Liver (tissue), 9 donors: ENCODE data around the gene STUM. TPM values are rescaled to one million over a fixed set of nuclear protein-coding genes. Genes with fewer than 3 reads are reported as not detected.

Experiments used
- DNase-seq: peaks from one replicate; pipeline ENCODE4 v3.0.0-alpha.2; 2017; ENCODE audit warnings: low spot score
- H3K27ac ChIP-seq, 2 donors: one replicate each; pipeline ENCODE4 v1.7.0; 2013; ENCODE audit warnings: inconsistent platforms in 2 of 2, low read length in 2 of 2, control low read depth in 1 of 2, low read depth in 1 of 2, mild to moderate bottlenecking in 1 of 2
- H3K27me3 ChIP-seq, 4 donors: one replicate each; pipeline versions ENCODE4 v1.6.1 to v1.7.0; 2013; ENCODE audit warnings: low read length in 3 of 4, inconsistent platforms in 1 of 4, mild to moderate bottlenecking in 1 of 4, moderate library complexity in 1 of 4; ENCODE audit not compliant: control insufficient read depth in 4 of 4, insufficient read depth in 4 of 4
- H3K36me3 ChIP-seq, 4 donors: one replicate each; pipeline versions ENCODE4 v1.6.1 to v1.7.0; 2013; ENCODE audit warnings: low read length in 3 of 4, mild to moderate bottlenecking in 3 of 4, low read depth in 1 of 4, moderate library complexity in 1 of 4; ENCODE audit not compliant: control insufficient read depth in 4 of 4, insufficient read depth in 3 of 4
- H3K4me1 ChIP-seq, 4 donors: one replicate each; pipeline versions ENCODE4 v1.6.1 to v1.7.0; 2013; ENCODE audit warnings: low read length in 3 of 4, mild to moderate bottlenecking in 3 of 4, moderate library complexity in 1 of 4; ENCODE audit not compliant: control insufficient read depth in 4 of 4, insufficient read depth in 4 of 4
- H3K4me3 ChIP-seq, 3 donors: one replicate each; pipeline versions ENCODE4 v1.6.1 to v1.7.0; 2013; ENCODE audit warnings: low read length in 3 of 3, control low read depth in 1 of 3, low read depth in 1 of 3, mild to moderate bottlenecking in 1 of 3
- H3K9ac ChIP-seq, 2 donors: one replicate each; pipeline ENCODE4 v1.7.0; 2013; ENCODE audit warnings: low read length in 2 of 2, mild to moderate bottlenecking in 2 of 2, moderate library complexity in 2 of 2, control low read depth in 1 of 2, low read depth in 1 of 2
- H3K9me3 ChIP-seq, 4 donors: one replicate each; pipeline versions ENCODE4 v1.6.1 to v1.7.0; 2013; ENCODE audit warnings: low read length in 3 of 4; ENCODE audit not compliant: control insufficient read depth in 4 of 4
- EGR1 ChIP-seq, 2 donors: IDR thresholded peaks; 2 replicates each; pipeline ENCODE4 v1.6.1; 2016 to 2018; ENCODE audit warnings: antibody characterized with exemption in 2 of 2, low read depth in 2 of 2
- FOXA1 ChIP-seq: IDR thresholded peaks from 2 replicates; pipeline ENCODE4 v1.6.1; 2016; ENCODE audit warnings: antibody characterized with exemption
- FOXA2 ChIP-seq: IDR thresholded peaks from 2 replicates; pipeline ENCODE4 v1.6.1; 2016; ENCODE audit warnings: antibody characterized with exemption
- GABPA ChIP-seq, 2 donors: IDR thresholded peaks in 1 of 2; conservative IDR thresholded peaks in 1 of 2; 2 replicates each; pipeline ENCODE4 v1.6.1; 2016; ENCODE audit warnings: antibody characterized with exemption in 2 of 2, mild to moderate bottlenecking in 1 of 2, moderate library complexity in 1 of 2
- HNF4A ChIP-seq, 2 donors: conservative IDR thresholded peaks; 2 replicates each; pipeline ENCODE4 v1.6.1; 2016; ENCODE audit warnings: antibody characterized with exemption in 2 of 2, mild to moderate bottlenecking in 2 of 2
- HNF4G ChIP-seq: IDR thresholded peaks from 2 replicates; pipeline ENCODE4 v1.6.1; 2016; ENCODE audit warnings: antibody characterized with exemption
- JUND ChIP-seq, 2 donors: IDR thresholded peaks; 2 replicates each; pipeline ENCODE4 v1.6.1; 2016; ENCODE audit warnings: antibody characterized with exemption in 2 of 2
- NR2F2 ChIP-seq: IDR thresholded peaks from 2 replicates; pipeline ENCODE4 v1.6.1; 2016; ENCODE audit warnings: antibody characterized with exemption
- RAD21 ChIP-seq, 2 donors: IDR thresholded peaks; 2 replicates each; pipeline ENCODE4 v1.6.1; 2016; ENCODE audit warnings: antibody characterized with exemption in 2 of 2, mild to moderate bottlenecking in 2 of 2
- RXRA ChIP-seq, 2 donors: IDR thresholded peaks; 2 replicates each; pipeline ENCODE4 v1.6.1; 2017 to 2018; ENCODE audit warnings: antibody characterized with exemption in 2 of 2, mild to moderate bottlenecking in 1 of 2
- SP1 ChIP-seq: IDR thresholded peaks from 2 replicates; pipeline ENCODE4 v1.6.1; 2018; ENCODE audit warnings: antibody characterized with exemption, mild to moderate bottlenecking
- YY1 ChIP-seq: IDR thresholded peaks from 2 replicates; pipeline ENCODE4 v1.6.1; 2016; ENCODE audit warnings: antibody characterized with exemption, mild to moderate bottlenecking
- WGBS: extraction: QIAGEN DNeasy Blood & Tissue Kit; methylation state at CpG from one replicate; pipeline ENCODE4 v1.1.7; 2013; 5-methylcytosine and 5-hydroxymethylcytosine counted together
- polyA plus RNA-seq, 2 donors: library from polyadenylated mRNA; stranded (reverse) in 1 of 2; unstranded in 1 of 2; fragments of 200-250 nt in 1 of 2; fragments of >200 nt in 1 of 2; fragmentation: Nextera tagmentation in 1 of 2; extraction: Ambion mirVana in 1 of 2; gene quantifications; one replicate each; pipeline versions ENCODE4 v1.2.1 to v1.2.3, GENCODE V29; 2013 to 2015
- total RNA-seq, 2 donors: library from RNA; depleted of rRNA; stranded (reverse); fragments of >200 nt; gene quantifications; one replicate each; pipeline ENCODE4 v1.2.3, GENCODE V29; 2014
- TF ChIP-seq, protein P1 (sequence below): IDR thresholded peaks from 2 replicates; pipeline ENCODE4 v1.6.1; 2016; ENCODE audit warnings: antibody characterized with exemption, mild to moderate bottlenecking
- TF ChIP-seq, protein P2 (sequence below): fragments of 150-350 bp; IDR thresholded peaks from 2 replicates; pipeline ENCODE4 v1.5.1; 2017; ENCODE audit warnings: improper control_type of control experiment, low read depth, low read length; ENCODE audit not compliant: missing input control
- TF ChIP-seq, protein P3 (sequence below): IDR thresholded peaks from 2 replicates; pipeline ENCODE4 v1.6.1; 2016; ENCODE audit warnings: antibody characterized with exemption
- TF ChIP-seq, protein P4 (sequence below): IDR thresholded peaks from 2 replicates; pipeline ENCODE4 v1.6.1; 2016; ENCODE audit warnings: antibody characterized with exemption
- TF ChIP-seq, protein P5 (sequence below): IDR thresholded peaks from 2 replicates; pipeline ENCODE4 v1.6.1; 2016; ENCODE audit warnings: antibody characterized with exemption
- donor health status: healthy.
- donor health status: healthy.
- donor health status: healthy.
- donor health status: healthy.
- donor health status: healthy.

Gene STUM
- total and polyA plus RNA-seq, 4 donors, result 0.03 to 0.14 (median 0.07) TPM

DNA sequence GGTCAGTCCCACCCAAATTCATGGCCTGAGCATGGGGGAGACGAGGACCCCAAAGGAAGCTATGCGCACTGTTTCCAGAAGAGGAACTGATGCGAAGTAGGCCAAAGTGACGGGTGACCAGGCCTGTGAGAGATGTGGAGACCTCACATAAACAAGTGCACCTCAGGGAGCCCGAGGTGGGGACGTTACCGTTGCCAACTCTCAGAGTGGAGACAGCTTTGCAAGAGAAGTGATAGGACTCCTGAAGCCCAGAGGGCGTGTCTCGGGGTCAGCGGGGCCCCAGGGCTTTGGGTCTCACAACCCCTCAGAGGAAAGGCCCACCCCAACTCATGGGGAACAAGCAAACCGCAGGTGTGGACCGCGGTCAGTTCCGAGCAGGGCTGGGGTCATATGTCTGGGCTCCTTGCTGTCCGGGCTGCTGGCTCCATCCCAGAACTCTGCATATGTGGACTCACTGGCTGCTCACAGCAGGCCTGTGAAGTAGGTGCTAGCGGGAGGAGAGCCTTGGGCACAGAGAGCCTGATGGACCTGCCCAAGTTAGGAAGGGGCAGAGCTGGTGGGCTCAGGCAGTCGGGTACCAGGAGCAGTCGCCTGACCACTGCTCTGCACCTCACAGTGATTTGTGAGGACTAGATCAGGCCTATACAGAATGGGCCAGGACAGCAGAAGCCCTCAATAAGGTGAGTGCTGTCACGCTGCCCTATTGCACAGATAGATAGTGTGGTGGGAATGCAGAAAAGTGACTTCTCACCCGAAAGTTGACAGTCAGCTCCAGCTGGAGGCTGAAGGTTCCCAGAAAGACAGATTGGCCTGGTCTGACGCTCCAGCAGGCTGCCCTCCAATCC is 26.2 kb downstream of the STUM start (continued):
- TF ChIP-seq, protein P1, sequence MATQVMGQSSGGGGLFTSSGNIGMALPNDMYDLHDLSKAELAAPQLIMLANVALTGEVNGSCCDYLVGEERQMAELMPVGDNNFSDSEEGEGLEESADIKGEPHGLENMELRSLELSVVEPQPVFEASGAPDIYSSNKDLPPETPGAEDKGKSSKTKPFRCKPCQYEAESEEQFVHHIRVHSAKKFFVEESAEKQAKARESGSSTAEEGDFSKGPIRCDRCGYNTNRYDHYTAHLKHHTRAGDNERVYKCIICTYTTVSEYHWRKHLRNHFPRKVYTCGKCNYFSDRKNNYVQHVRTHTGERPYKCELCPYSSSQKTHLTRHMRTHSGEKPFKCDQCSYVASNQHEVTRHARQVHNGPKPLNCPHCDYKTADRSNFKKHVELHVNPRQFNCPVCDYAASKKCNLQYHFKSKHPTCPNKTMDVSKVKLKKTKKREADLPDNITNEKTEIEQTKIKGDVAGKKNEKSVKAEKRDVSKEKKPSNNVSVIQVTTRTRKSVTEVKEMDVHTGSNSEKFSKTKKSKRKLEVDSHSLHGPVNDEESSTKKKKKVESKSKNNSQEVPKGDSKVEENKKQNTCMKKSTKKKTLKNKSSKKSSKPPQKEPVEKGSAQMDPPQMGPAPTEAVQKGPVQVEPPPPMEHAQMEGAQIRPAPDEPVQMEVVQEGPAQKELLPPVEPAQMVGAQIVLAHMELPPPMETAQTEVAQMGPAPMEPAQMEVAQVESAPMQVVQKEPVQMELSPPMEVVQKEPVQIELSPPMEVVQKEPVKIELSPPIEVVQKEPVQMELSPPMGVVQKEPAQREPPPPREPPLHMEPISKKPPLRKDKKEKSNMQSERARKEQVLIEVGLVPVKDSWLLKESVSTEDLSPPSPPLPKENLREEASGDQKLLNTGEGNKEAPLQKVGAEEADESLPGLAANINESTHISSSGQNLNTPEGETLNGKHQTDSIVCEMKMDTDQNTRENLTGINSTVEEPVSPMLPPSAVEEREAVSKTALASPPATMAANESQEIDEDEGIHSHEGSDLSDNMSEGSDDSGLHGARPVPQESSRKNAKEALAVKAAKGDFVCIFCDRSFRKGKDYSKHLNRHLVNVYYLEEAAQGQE, result no peak
- TF ChIP-seq HNF4G (no peak), EGR1 (IDR thresholded peaks at IDR 0.05; ENCODE audit: low read depth in 2 of 2) (no peak)

DNA sequence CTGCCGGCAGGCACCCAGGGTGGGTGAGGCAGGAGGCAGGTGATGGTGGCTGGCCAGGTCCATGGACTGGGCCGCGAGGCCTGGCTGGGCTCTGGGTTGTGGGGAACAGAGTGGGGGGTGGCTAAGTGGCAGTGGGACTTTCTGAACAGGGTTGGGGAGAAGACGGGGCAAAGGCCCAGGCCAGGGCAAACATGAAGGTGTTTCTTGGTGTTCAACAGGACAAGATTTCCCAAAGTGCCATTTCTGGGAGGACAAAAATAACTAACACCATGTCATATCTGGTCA is 26.8 kb downstream of the STUM start:
- no peak for TF ChIP-seq FOXA2
- TF ChIP-seq EGR1 (IDR thresholded peaks at IDR 0.05; ENCODE audit: low read depth in 2 of 2), result no peak
- TF ChIP-seq, protein P2, sequence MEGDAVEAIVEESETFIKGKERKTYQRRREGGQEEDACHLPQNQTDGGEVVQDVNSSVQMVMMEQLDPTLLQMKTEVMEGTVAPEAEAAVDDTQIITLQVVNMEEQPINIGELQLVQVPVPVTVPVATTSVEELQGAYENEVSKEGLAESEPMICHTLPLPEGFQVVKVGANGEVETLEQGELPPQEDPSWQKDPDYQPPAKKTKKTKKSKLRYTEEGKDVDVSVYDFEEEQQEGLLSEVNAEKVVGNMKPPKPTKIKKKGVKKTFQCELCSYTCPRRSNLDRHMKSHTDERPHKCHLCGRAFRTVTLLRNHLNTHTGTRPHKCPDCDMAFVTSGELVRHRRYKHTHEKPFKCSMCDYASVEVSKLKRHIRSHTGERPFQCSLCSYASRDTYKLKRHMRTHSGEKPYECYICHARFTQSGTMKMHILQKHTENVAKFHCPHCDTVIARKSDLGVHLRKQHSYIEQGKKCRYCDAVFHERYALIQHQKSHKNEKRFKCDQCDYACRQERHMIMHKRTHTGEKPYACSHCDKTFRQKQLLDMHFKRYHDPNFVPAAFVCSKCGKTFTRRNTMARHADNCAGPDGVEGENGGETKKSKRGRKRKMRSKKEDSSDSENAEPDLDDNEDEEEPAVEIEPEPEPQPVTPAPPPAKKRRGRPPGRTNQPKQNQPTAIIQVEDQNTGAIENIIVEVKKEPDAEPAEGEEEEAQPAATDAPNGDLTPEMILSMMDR, result no peak
- TF ChIP-seq, protein P3, sequence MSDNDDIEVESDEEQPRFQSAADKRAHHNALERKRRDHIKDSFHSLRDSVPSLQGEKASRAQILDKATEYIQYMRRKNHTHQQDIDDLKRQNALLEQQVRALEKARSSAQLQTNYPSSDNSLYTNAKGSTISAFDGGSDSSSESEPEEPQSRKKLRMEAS, result no peak
- TF ChIP-seq RAD21 (IDR thresholded peaks at IDR 0.05), result no peak
- no peak for TF ChIP-seq RXRA (IDR thresholded peaks at IDR 0.05)
- no peak for TF ChIP-seq NR2F2
- TF ChIP-seq HNF4G, result no peak
- TF ChIP-seq, protein P1, result no peak
- no peak for TF ChIP-seq SP1
- TF ChIP-seq JUND (IDR thresholded peaks at IDR 0.05), result no peak
- no peak for TF ChIP-seq YY1
- no peak for TF ChIP-seq GABPA (IDR thresholded peaks at IDR 0.05 in 1 of 2, conservative IDR thresholded peaks at IDR 0.05 in 1 of 2)
- TF ChIP-seq, protein P4, sequence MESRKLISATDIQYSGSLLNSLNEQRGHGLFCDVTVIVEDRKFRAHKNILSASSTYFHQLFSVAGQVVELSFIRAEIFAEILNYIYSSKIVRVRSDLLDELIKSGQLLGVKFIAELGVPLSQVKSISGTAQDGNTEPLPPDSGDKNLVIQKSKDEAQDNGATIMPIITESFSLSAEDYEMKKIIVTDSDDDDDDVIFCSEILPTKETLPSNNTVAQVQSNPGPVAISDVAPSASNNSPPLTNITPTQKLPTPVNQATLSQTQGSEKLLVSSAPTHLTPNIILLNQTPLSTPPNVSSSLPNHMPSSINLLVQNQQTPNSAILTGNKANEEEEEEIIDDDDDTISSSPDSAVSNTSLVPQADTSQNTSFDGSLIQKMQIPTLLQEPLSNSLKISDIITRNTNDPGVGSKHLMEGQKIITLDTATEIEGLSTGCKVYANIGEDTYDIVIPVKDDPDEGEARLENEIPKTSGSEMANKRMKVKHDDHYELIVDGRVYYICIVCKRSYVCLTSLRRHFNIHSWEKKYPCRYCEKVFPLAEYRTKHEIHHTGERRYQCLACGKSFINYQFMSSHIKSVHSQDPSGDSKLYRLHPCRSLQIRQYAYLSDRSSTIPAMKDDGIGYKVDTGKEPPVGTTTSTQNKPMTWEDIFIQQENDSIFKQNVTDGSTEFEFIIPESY, result no peak
- TF ChIP-seq, protein P5, sequence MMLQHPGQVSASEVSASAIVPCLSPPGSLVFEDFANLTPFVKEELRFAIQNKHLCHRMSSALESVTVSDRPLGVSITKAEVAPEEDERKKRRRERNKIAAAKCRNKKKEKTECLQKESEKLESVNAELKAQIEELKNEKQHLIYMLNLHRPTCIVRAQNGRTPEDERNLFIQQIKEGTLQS, result no peak
- no peak for TF ChIP-seq HNF4A (conservative IDR thresholded peaks at IDR 0.05)
- no peak for TF ChIP-seq FOXA1
- WGBS, result 96% methylated on average over 4 of the region's 4 CpGs
- H3K9ac ChIP-seq, result no peak overlapping the region
- H3K4me3 ChIP-seq, result no peak overlapping the region
- H3K27me3 ChIP-seq, result no peaks in the 10 kb centered on the region
- no peaks in the 10 kb centered on the region for H3K36me3 ChIP-seq
- H3K4me1 ChIP-seq, result peaks cover 0 to 6% (median 0%) of the 10 kb centered on the region in 4 donors
- no peak for DNase-seq
- no peaks in the 10 kb centered on the region for H3K9me3 ChIP-seq
- H3K27ac ChIP-seq, result no peak overlapping the region
